Iris pigment epithelial cell (primary cell): ENCODE measurements around the gene LRBA.
"Not testable (repeated sequence)": the region's sequence is repeated elsewhere in the genome, so short reads cannot be mapped to it uniquely, and the experiment has no call there.

Source experiments
- DNase-seq: peaks from one replicate; pipeline ENCODE4 v3.0.0-alpha.2; 2011; ENCODE audit warnings: low read depth

Gene LRBA

DNA sequence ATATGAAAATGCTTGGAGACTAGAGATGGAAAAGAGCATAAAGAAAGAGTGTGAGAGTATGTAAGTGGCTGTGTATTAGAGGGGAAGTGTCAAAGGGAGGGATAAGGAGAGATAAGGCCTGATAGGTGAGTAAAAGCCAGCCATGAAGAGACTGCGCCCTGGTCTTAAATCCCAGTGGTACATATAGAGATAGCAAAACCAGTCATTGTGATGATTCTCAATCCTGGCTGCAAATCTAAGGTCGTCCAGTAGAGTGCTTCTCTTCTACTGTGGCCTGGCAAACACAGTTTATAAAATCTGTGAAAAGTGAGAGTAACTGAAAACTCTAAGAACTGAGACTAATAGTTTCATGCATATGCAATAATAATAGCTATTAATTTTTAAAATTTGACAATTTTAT, 346.3 kb downstream of the LRBA start:
- no peak for DNase-seq

DNA sequence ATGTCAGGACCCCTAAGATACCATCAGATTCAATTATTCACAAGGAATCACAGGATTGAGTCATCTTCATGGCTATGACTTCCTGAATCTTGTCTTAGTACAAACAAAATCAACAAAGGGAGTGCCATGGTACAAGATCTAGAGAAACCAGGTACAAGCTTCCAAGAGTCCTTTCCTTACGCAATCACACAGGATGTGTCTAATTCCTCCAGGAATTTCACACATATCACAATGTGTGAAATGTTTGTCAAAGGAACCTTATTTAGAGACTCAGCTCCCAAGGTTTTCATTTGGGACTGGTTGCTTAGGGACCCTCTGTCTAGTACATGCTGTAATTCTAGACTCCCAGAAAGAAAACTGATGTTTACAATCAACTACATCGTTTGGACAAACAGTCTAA, 350.1 kb downstream of the LRBA start:
- peak; percentile 36 for DNase-seq

DNA sequence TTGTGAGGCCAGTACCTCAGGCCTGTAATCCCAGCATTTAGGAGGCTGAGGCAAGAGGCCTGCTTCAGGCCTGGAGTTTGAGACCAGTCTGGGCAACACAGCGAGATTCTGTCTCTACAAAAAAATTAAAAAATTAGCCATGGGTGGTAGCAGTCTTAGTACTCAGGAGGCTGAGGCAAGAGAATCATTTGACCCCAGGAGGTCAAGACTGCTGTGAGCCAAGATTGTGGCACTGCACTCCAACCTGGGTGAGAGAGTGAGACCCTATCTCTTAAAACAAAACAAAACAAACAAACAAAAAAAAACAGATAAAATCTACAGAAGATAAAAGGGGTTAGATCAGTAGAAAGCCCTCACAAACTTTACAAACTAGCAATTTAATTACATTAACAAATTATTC, 352.4 kb downstream of the LRBA start:
- no peak for DNase-seq

DNA sequence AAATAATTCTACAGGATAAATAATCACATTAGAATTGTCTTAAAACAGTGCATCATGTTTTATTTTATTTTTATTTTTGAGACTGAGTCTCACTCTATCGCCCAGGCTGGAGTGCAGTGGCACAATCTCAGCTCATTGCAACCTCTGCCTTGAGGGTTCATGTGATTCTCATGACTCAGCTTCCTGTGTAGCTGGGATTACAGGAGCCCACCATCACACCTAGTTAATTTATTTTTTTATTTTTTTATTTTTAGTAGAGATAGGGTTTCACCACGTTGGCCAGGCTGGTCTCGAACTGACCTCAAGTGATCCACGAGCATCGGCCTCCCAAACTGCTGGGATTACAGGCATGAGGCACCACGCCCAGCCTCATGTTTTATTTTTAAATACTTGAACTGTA, 353.5 kb downstream of the LRBA start:
- DNase-seq = peak; percentile 15

DNA sequence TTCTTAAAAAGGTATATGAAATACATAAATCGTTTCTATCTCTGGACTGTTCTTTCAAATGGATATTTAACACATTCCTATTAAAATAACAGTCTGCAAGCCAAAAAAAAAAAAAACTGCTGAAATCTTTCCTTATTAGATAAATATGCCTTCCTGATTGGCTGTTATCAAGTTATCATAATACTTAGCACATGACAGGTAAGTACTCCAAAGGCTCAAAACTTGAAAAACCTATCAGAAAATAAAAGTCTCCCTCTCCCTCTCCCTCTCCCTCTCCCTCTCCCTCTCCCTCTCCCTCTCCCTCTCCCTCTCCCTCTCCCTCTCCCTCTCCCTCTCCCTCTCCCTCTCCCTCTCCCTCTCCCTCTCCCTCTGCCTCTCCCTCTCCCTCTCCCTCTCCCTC, 356.8 kb downstream of the LRBA start:
- DNase-seq = not testable (repeated sequence)

DNA sequence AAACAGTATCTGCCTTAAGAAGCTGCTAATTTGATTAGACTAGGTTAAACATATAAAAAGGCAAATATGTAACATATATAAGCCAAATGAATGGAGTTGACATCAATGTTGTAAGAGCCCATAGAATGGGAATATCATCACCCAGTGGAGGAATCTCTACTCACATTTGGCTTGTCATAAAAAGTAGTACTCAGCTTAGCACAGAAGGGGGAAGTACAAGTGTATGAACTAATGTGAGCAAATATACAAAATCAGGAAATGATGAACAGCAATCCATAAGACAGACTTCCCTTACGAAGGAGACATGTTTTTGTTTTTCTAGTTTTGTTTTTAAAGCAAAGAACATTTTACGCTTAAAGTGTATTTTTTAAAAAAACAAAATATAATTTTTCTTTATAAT, 358.2 kb downstream of the LRBA start:
- DNase-seq = no peak

DNA sequence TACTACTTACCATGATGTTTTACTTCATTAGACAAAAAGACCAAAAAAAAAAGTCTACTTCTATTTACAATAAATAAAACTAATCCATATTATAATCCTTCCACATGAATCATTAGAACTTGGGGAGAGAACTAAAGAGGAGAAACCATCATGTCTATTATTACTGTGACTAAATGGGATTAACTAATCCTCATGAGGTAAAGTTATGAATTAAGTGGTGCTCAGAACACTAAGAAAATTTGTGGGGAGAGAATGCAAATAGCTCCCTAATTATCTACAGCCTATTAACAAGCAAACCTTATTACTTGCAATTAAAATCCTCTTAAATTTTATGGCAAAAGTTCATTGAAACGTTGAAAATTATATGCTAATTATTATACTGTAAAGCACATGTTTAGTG, 364.3 kb downstream of the LRBA start:
- DNase-seq = no peak

DNA sequence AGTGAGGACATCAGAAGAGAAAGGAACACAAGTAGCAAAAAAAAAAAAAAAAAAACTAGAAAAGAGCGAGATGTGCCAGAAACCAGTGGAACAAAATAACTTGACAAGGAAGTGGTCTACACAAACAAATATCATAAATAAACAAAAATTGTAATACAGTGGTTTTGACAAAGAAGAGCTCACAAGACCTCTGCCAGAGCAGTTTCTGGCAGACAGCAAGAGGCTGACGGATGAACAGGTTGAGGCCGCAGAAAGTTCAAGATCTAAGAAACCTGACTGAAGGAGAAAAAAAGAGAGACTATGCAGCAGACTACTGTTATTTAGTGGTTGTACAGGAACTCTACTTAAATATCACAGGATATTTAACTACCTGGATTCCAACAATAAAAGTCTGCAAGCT, 367.0 kb downstream of the LRBA start:
- DNase-seq = no peak

DNA sequence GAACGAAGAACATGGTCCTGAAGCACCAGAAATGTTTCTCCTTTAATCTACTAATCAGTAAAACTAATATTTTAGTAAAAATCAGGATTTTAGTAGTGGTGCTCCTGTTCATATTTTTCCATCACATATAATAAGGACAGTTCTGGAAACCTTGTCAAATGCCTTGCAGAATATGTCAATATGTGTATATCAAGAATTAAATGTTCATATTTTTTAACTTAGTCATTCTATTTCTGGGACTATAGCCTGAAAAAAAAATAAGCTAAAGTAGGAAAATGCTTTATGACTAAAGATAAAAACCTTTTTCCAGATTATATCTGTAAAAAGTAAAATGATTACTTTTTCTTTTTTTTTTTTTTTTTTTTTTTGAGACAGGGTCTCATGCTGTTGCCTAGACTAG, 368.1 kb downstream of the LRBA start:
- peak; percentile 36 for DNase-seq

DNA sequence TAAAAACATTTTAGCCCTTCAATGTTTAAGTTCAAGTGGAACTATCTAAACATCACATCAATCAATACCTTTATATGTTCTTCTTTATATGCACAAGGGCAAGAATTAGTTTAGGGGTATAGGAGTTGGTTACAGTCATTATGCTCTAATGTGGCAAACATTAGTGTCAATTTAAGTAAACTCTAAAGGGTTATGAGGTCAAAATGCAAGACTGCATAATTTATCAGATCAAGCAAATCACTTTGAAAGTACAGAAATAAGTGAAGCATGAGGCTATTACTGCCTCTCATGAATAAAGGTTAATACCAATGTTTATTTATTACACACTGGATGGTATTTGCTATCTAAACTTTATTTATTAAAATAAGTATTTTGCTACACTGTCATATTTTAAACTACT, 373.5 kb downstream of the LRBA start:
- DNase-seq = no peak

DNA sequence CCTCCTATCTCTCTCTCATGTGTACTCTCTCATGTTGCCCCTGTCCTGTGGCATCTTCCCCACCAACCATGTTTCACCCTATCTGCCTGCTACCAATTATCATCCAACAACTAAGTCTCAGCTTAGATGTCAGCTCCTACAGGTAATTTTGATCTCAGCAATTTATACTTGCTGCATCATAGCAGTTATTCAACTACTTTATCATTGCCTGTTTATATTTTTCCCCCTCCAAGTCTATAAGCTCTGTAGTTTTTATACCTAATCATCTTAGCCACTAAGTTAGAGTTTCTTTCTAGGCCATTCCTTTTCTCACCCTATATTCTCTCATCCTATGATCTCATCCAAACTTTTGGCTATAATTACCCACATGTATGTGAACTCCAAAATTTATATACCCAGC, 382.4 kb downstream of the LRBA start:
- no peak for DNase-seq

DNA sequence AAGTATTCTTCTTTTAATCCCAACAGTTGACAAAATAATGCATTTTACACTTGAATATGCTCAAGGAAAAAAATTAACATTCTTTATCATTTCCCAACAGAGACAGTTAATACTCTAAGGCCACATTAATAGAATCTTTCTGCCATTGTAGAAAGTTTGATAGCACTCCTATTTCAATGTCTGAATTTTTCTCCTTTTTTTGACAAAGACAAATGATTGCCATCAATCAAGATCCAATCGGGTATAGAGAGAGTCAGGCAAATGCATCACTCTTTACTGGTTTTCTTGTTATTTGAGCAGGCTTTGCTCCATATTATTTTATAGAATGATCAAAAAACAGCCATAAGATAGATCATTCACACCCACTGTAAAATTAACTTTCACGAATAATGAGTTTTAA, 387.0 kb downstream of the LRBA start:
- no peak for DNase-seq

DNA sequence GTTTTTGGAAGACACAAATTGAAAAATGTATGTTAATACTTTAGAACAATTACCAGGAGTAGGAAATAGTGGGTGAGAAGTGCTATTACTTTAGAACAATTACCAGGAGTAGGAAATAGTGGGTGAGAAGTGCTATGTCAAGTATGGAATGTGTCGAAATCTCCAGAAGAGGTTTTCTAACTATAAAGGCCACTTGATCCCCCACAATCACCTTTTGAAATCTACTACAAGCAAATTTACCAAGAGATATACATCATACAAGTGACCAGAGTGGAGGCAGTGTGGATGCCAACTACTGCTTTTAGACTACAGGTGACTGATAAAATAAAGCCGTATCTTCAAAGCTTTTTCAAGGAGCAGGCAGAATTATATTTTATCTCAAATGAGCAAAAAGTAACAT, 390.1 kb downstream of the LRBA start:
- DNase-seq = no peak

DNA sequence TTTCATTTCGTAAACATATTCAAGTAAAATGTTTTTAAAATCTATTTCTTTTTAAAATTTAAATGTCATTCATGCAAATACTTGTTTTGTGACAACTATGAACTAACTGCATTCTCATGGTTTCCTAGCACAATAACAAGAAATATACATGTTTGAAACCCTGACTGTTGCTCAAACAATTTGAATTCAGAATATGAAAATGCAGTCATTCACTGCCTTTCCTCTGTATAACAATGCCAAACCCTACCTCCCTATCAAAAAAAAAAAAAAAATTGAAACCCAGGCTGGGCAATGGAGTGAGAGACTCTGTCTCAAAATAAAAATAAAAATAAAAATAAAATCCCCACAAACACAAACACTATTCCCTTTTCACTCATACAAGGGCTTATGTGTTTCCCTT, 391.0 kb downstream of the LRBA start:
- no peak for DNase-seq

DNA sequence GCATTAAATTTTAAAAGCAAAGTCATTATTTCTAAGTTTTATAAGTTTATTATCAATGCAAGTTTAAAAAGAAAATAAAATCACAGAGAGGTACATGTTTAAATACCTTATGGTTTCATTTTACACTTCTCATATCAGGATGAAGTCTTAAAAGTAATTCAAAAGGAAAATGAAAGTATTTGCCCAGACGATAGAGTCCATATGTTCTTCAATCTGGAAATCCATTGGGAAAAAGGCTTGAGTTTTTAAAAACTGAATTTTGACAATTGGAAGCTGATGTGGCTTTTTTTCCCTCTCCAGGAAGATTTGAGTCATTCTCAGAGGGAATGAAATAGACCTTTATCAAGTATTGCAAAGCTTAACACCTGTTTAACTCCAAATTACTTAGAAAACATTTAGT, 396.0 kb downstream of the LRBA start:
- no peak for DNase-seq

DNA sequence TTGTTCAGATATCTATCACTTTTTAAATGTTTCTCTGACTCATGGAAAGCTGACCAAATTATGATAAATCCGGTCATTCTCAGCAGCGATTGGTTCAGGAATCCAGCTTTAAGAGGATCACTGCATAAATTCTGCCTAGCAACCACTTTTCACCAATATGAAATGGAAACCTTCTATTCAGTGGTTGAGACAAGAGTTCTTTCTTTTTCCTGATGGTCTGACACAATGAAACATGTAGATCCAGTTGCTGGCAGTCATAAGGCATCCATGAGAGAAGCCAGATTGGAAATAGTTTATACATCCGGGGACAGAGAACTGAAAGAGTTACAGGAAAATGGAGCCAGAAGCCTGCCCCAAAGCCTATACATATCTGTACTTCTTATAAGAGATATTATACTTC, 406.0 kb downstream of the LRBA start:
- DNase-seq = peak; percentile 13

DNA sequence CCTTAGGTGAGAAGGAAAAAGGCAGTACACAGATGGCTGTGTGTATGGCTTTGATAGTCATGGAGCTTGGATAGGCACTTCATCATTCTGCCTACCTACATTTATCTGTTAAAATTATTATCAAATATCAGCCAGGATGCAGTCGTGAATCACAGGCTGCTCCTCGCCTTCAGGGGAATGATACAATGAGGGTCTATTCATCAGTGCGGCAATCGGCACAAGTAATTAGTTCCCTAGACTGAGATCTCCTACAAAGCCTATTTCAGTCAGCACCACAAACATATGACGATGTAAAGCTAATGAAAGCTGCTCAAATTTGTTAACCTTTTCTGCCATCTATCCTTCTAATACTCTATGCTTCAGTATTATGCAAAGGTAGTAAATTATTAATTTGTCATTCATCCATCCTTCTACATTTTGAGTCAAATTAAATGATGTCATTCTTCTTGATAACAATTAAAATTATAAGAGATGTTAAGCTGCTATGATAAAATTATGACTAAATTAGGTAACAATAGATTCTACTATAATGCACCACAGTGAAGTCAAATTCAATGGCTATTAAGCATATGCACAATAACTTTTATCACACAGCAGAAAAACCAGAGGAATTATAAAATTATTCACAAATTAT, 414.2 kb downstream of the LRBA start:
- no peak for DNase-seq

DNA sequence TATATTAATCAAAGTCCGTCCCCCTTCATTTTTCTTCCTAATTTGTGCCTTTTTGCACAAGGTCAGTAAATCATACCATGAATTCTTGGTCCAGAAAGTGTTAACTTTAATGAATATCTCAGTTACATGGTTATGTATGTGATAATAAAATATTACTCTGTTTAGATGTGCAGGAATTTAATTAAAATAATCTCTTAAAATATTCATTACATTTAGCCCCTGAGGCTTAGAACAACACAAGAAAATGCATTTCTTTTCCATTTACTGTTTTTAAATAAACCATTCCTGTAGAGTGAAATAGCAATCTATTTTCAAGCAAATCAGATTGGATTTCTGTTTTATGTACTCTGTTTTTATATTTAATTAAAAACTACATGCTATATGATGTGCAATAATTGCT, 415.5 kb downstream of the LRBA start:
- DNase-seq = no peak

DNA sequence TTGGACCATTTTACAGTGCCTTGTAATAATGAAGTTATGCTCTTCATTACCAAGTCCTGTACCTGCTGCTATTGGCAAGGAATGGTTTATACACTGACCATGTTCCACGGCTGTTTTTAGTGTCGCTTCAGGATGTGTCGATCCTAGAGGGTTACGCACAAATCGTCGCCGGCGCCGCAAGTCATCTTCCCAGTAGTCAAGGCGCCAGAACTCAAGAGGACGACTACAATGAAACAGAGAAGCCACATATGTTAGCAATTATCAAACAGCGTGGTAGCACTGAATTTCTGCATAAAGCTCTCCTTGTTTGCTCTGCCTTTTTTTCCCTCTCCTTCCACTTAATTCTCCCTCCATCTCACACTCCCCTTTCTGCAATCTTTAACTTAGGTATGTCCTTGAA, 416.2 kb downstream of the LRBA start:
- DNase-seq = no peak

DNA sequence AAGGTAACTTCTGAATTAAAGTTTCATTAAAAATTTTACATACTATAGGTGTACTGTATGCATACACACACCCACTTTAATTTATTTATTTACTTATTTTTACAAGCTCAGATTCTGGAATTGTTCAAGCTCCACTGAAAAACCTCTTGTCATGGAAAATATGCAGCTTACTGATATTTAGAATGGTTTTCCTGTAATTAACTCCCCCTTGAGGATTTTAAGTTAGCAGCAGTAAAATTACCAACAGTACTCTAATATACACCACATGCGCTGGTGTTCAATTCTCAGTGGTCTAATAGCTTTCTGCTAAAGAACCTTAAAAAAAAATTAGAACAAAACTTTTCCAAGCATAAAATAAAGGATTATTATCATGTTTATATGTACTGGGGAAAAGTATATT, 421.1 kb downstream of the LRBA start:
- peak; percentile 17 for DNase-seq

DNA sequence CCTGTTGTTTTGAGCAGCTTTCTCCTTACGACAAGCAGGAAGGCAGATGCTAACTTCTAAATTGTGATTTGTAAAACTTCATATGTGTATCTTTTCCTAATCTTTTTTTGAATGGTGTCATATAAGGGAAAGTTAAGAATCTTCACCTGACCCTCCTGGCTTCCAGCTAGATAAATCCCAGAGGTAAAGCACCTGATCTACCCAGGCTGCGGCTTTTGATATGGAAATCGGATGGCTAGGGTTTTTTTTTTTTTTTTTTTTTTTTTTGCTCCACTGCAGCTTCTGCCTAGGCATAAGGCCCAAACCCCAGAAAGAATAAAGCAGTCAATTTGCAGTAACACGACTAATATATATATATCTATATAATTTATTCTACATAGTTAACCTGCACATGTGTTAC, 423.2 kb downstream of the LRBA start:
- DNase-seq = no peak

DNA sequence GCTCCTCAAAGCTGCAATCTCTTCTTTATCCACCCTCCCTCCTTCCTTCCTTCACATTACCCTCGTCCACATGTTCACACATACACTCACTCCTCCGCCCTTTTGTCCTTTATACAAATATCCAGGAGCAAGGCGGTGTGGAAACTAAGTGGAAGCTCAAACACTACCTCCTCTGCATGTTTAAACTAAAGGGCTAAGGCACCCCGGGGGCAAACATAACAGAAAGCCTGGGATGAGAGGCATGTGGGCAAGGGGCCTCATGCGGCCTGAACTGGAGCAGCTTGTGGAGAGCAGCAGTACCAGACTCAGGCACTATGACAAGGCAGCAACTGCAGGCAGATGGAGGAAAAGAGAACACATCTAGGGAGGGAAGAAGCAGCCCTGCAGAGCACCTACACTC, 423.7 kb downstream of the LRBA start:
- DNase-seq = peak; percentile 18

DNA sequence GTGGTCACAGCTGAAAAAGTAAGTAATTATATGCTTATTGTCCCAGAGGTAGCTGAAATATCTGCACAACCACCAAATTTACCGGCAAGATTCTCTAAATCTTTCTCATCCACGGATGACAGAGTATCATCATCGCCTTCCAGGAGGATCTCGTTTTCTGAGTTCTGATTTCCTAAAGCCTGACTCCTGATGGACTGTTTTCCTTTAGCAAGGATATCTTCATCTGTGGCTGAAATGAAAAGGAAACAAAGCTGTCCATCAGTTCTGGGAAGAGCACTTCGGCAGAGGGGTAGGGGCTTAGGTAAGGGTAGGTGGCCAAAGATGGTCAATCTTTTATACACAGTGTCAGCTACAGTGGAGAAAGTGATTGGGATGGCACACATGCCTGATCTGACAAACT, 424.5 kb downstream of the LRBA start:
- no peak for DNase-seq

DNA sequence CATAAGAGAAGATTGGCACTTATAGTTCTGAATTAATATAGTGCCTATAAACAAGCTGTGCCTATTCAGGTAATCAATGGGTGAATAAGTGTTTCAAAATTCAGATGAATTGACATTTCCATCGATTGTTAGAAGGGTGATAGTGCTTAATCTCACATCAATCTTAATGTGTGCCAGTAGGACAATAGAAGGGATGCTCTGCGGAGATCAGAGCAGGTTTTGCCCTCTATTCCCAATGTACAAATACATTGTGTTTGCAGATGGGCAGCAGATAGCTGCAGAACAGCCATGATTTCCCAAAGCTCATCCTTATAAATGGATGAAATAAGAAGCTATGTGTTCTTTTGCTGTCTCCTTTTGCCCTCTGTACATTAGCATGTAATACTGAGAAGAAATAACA, 425.9 kb downstream of the LRBA start:
- DNase-seq = no peak

DNA sequence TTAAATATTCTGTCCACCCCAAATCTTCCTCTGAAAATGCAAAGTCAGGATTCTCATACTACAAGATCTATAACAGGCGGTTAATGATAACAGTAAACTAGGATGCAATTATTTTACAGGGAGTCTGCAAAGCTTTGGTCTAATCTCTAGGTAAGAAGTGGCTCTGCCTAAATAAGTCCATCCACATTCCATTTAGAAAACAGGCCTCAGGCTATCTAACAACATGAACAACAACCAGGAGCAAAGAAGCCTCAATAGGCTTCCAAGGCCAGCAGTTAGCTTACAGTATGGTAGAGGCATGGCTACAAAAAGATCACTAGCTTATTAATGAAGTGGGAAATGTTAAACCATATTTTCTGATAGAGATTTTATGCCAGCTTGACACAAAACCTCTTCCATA, 426.8 kb downstream of the LRBA start:
- no peak for DNase-seq
